H9 (cell line): ENCODE data around the gene F12. TPM values are rescaled to one million over a fixed set of nuclear protein-coding genes. Genes with fewer than 3 reads are reported as not detected.

Experiments used
- DNase-seq: peaks from one replicate; pipeline ENCODE4 v3.0.0-alpha.2; 2017
- H2AFZ ChIP-seq: one replicate; pipeline ENCODE4 v1.6.1; 2013; ENCODE audit warnings: mild to moderate bottlenecking, low read length, control low read depth, moderate library complexity
- H2AK5ac ChIP-seq: 2 replicates; pipeline ENCODE4 v1.6.1; 2013; ENCODE audit warnings: low read length, control low read depth, mixed read lengths; ENCODE audit not compliant: insufficient read length
- H2BK120ac ChIP-seq: one replicate; pipeline ENCODE4 v1.6.1; 2013; ENCODE audit warnings: low read depth, mild to moderate bottlenecking, low read length, control low read depth, inconsistent platforms; ENCODE audit not compliant: poor library complexity, severe bottlenecking
- H2BK12ac ChIP-seq: 2 replicates; pipeline ENCODE4 v1.6.1; 2013; ENCODE audit warnings: low read length, control low read depth, mixed read lengths, low read depth; ENCODE audit not compliant: insufficient read length
- H2BK15ac ChIP-seq: 2 replicates; pipeline ENCODE4 v1.6.1; 2013; ENCODE audit warnings: low read depth, low read length, control low read depth
- H2BK20ac ChIP-seq: one replicate; pipeline ENCODE4 v1.6.1; 2013; ENCODE audit warnings: low read depth, mild to moderate bottlenecking, low read length, control low read depth, inconsistent platforms; ENCODE audit not compliant: poor library complexity, severe bottlenecking
- H2BK5ac ChIP-seq: 2 replicates; pipeline ENCODE4 v1.6.1; 2013; ENCODE audit warnings: low read length, control low read depth, mixed read lengths; ENCODE audit not compliant: insufficient read length
- H3K14ac ChIP-seq: 2 replicates; pipeline ENCODE4 v1.6.1; 2013; ENCODE audit warnings: low read length, control low read depth; ENCODE audit not compliant: insufficient read depth
- H3K18ac ChIP-seq: 2 replicates; pipeline ENCODE4 v1.6.1; 2013; ENCODE audit warnings: low read depth, mild to moderate bottlenecking, mixed read lengths, low read length, control low read depth; ENCODE audit not compliant: insufficient read length
- H3K23ac ChIP-seq: 2 replicates; pipeline ENCODE4 v1.6.1; 2013; ENCODE audit warnings: low read length, control low read depth, mixed read lengths, low read depth; ENCODE audit not compliant: insufficient read length
- H3K23me2 ChIP-seq: 2 replicates; pipeline ENCODE4 v1.6.1; 2013; ENCODE audit warnings: low read depth, mild to moderate bottlenecking, mixed read lengths, low read length, control low read depth; ENCODE audit not compliant: insufficient read length, poor library complexity, severe bottlenecking
- H3K27ac ChIP-seq: 2 replicates; pipeline ENCODE4 v1.5.1; 2013; ENCODE audit warnings: low read length, control low read depth, mixed read lengths, low read depth; ENCODE audit not compliant: insufficient read length
- H3K27me3 ChIP-seq: 2 replicates; pipeline ENCODE4 v1.6.1; 2013; ENCODE audit warnings: low read length, control low read depth, inconsistent platforms; ENCODE audit not compliant: insufficient read depth
- H3K4ac ChIP-seq: 2 replicates; pipeline ENCODE4 v1.6.1; 2013; ENCODE audit warnings: low read depth, mild to moderate bottlenecking, control low read depth, inconsistent platforms, low read length, moderate library complexity
- H3K4me1 ChIP-seq: 2 replicates; pipeline ENCODE4 v1.6.1; 2013; ENCODE audit warnings: low read length, control low read depth, inconsistent platforms; ENCODE audit not compliant: insufficient read depth
- H3K4me2 ChIP-seq: 2 replicates; pipeline ENCODE4 v1.6.1; 2013; ENCODE audit warnings: low read length, control low read depth, mixed read lengths; ENCODE audit not compliant: insufficient read length, insufficient read depth
- H3K56ac ChIP-seq: 2 replicates; pipeline ENCODE4 v1.6.1; 2013; ENCODE audit warnings: low read depth, mild to moderate bottlenecking, mixed read lengths, low read length, control low read depth; ENCODE audit not compliant: insufficient read length
- H3K79me1 ChIP-seq: 2 replicates; pipeline ENCODE4 v1.6.1; 2013; ENCODE audit warnings: low read depth, mild to moderate bottlenecking, moderate library complexity, low read length, control low read depth, inconsistent platforms; ENCODE audit not compliant: insufficient read depth, poor library complexity, severe bottlenecking
- H3K79me2 ChIP-seq: 2 replicates; pipeline ENCODE4 v1.6.1; 2013; ENCODE audit warnings: low read length, control low read depth, inconsistent platforms; ENCODE audit not compliant: insufficient read depth
- H3K9ac ChIP-seq: 2 replicates; pipeline ENCODE4 v1.6.1; 2013; ENCODE audit warnings: low read length, control low read depth, mixed read lengths; ENCODE audit not compliant: insufficient read length; ENCODE audit errors: extremely low read depth
- H3K9me3 ChIP-seq: one replicate; pipeline ENCODE4 v1.6.1; 2013; ENCODE audit warnings: low read depth, low read length, inconsistent platforms; ENCODE audit not compliant: control insufficient read depth
- H3T11ph ChIP-seq: one replicate; pipeline ENCODE4 v1.6.1; 2013; ENCODE audit warnings: mild to moderate bottlenecking, low read length, control low read depth, inconsistent platforms
- H4K20me1 ChIP-seq: one replicate; pipeline ENCODE4 v1.6.1; 2013; ENCODE audit not compliant: control insufficient read depth, insufficient read length, insufficient read depth
- H4K5ac ChIP-seq: 2 replicates; pipeline ENCODE4 v1.6.1; 2013; ENCODE audit warnings: low read depth, mild to moderate bottlenecking, mixed read lengths, low read length, control low read depth; ENCODE audit not compliant: insufficient read length
- H4K8ac ChIP-seq: replicated peaks from 2 replicates; pipeline ENCODE4 v1.6.1; 2013; ENCODE audit warnings: low read length, control low read depth, mixed read lengths, low read depth; ENCODE audit not compliant: insufficient read length
- H4K91ac ChIP-seq: 2 replicates; pipeline ENCODE4 v1.6.1; 2013; ENCODE audit warnings: low read depth, mild to moderate bottlenecking, moderate library complexity, mixed read lengths, low read length, control low read depth; ENCODE audit not compliant: insufficient read length
- H3K27ac Mint-ChIP-seq, 3 experiments: 2 replicates in 2 of 3; 3 replicates in 1 of 3; pipeline ENCODE4 v1.8.0; 2020 to 2021; ENCODE audit warnings: mixed read lengths in 3 of 3, mild to moderate bottlenecking in 1 of 3, moderate library complexity in 1 of 3
- H3K27me3 Mint-ChIP-seq: 2 replicates; pipeline ENCODE4 v1.8.0; 2021; ENCODE audit warnings: low read depth, mild to moderate bottlenecking, moderate library complexity, mixed read lengths
- H3K36me3 Mint-ChIP-seq, 3 experiments: 2 replicates in 2 of 3; 3 replicates in 1 of 3; pipeline ENCODE4 v1.8.0; 2020 to 2021; ENCODE audit warnings: low read depth in 3 of 3, mixed read lengths in 3 of 3; ENCODE audit not compliant: insufficient read depth in 1 of 3
- H3K4me1 Mint-ChIP-seq, 2 experiments: 2 replicates each; pipeline ENCODE4 v1.8.0; 2020; ENCODE audit warnings: mixed read lengths in 2 of 2
- H3K4me3 Mint-ChIP-seq, 2 experiments: 2 replicates in 1 of 2; 3 replicates in 1 of 2; pipeline ENCODE4 v1.8.0; 2020 to 2021; ENCODE audit warnings: mild to moderate bottlenecking in 2 of 2, mixed read lengths in 2 of 2, moderate library complexity in 1 of 2
- H3K9me3 Mint-ChIP-seq, 2 experiments: 2 replicates in 1 of 2; 3 replicates in 1 of 2; pipeline ENCODE4 v1.8.0; 2020; ENCODE audit warnings: mild to moderate bottlenecking in 2 of 2, mixed read lengths in 2 of 2, moderate library complexity in 1 of 2
- WGBS: extraction: QIAGEN DNeasy Blood & Tissue Kit; methylation state at CpG from one replicate; pipeline ENCODE4 v1.1.7; 2013; ENCODE audit warnings: missing lambda C conversion rate, low lambda C conversion rate, mixed read lengths; ENCODE audit not compliant: insufficient read length; ENCODE audit errors: extremely low coverage; 5-methylcytosine and 5-hydroxymethylcytosine counted together
- total RNA-seq: library from RNA; stranded (reverse); gene quantifications from 2 replicates; pipeline ENCODE4 v1.2.1, GENCODE V29; 2021
- TF ChIP-seq, protein P1 (sequence below): fragments of 200-600 bp; sonication (generic); conservative IDR thresholded peaks from 3 replicates; pipeline ENCODE4 v1.8.0; 2021; ENCODE audit warnings: antibody characterized with exemption, mild to moderate bottlenecking

Gene F12
- total RNA-seq, 1 experiment from 2014 or later = 3.5 TPM

GRCh38 chr5:177432143-177432838 is 22.9 kb upstream of the F12 start:
- Histone ChIP-seq H3K18ac (no peak overlapping the region), H3K79me1 (no peaks in the 10 kb centered on the region), H4K20me1 (peaks cover 2% of the 10 kb centered on the region), H3K27ac (no peak overlapping the region), H4K5ac (no peak overlapping the region), H3K56ac (no peak overlapping the region), H2BK120ac (no peak overlapping the region), H3K23ac (no peak overlapping the region), H3K9me3 (no peaks in the 10 kb centered on the region), H3K14ac (no peak overlapping the region), H3K4me2 (no peak overlapping the region), H3K4ac (no peak overlapping the region), H4K8ac (no peak overlapping the region), H2AFZ (no peak overlapping the region), H2BK5ac (no peak overlapping the region), H2AK5ac (no peak overlapping the region), H3K4me1 (no peaks in the 10 kb centered on the region; the same call in 1 of the 2 replicates), H3K27me3 (no peaks in the 10 kb centered on the region), H3K23me2 (peaks cover under 1% of the 10 kb centered on the region), H3K9ac (no peak overlapping the region), H2BK15ac (no peak overlapping the region), H3K79me2 (no peaks in the 10 kb centered on the region; the same call in 1 of the 2 replicates), H2BK12ac (no peak overlapping the region), H4K91ac (no peak overlapping the region), H3T11ph (no peak overlapping the region), H2BK20ac (no peak overlapping the region)
- Mint-ChIP-seq H3K27me3 (peaks cover 1% of the 10 kb centered on the region; the same call in 1 of the 2 replicates), H3K36me3 (peaks cover 11 to 58% (median 52%) of the 10 kb centered on the region in 3 experiments; a peak in 6 of 7 replicates), H3K9me3 (no peaks in the 10 kb centered on the region), H3K27ac (no peak overlapping the region), H3K4me3 (no peak overlapping the region), H3K4me1 (peaks cover 11 to 26% of the 10 kb centered on the region in 2 experiments)
- DNase-seq = no peak
- TF ChIP-seq, protein P1, sequence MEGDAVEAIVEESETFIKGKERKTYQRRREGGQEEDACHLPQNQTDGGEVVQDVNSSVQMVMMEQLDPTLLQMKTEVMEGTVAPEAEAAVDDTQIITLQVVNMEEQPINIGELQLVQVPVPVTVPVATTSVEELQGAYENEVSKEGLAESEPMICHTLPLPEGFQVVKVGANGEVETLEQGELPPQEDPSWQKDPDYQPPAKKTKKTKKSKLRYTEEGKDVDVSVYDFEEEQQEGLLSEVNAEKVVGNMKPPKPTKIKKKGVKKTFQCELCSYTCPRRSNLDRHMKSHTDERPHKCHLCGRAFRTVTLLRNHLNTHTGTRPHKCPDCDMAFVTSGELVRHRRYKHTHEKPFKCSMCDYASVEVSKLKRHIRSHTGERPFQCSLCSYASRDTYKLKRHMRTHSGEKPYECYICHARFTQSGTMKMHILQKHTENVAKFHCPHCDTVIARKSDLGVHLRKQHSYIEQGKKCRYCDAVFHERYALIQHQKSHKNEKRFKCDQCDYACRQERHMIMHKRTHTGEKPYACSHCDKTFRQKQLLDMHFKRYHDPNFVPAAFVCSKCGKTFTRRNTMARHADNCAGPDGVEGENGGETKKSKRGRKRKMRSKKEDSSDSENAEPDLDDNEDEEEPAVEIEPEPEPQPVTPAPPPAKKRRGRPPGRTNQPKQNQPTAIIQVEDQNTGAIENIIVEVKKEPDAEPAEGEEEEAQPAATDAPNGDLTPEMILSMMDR = no peak
- no CpG with 5 or more reads among the region's 18 CpGs for WGBS
